Transverse colon (tissue), 4 donors: ENCODE data around the gene NHERF2.

Source experiments
- CTCF ChIP-seq, 5 experiments: fragments of 200-600 bp in 3 of 5; fragments of 450-650 bp in 2 of 5; sonication (generic) in 3 of 5; IDR thresholded peaks; 1 replicate in 2 of 5; 2 replicates in 3 of 5; pipeline ENCODE4 v1.5.1; 2016 to 2017; ENCODE audit warnings: antibody characterized with exemption in 5 of 5, inconsistent platforms in 3 of 5, mild to moderate bottlenecking in 2 of 5, moderate library complexity in 1 of 5
- EP300 ChIP-seq: sonication (generic); formaldehyde crosslinking; IDR thresholded peaks from one replicate; pipeline ENCODE4 v1.6.1; 2017; ENCODE audit warnings: antibody characterized with exemption, low read depth
- POLR2A ChIP-seq: fragments of 450-650 bp; IDR thresholded peaks from one replicate; pipeline ENCODE4 v1.6.1; 2016; ENCODE audit warnings: antibody characterized with exemption, mild to moderate bottlenecking, moderate library complexity
- POLR2AphosphoS5 ChIP-seq, 3 donors: sonication (generic); formaldehyde crosslinking; IDR thresholded peaks; one replicate each; pipeline ENCODE4 v1.6.1; 2016; ENCODE audit warnings: antibody characterized with exemption in 3 of 3

- TF ChIP-seq POLR2AphosphoS5 (IDR thresholded peaks at IDR 0.05) (no peak), CTCF (IDR thresholded peaks at IDR 0.05) (no peak), POLR2A (no peak), EP300 (no peak)
These were observed 8.9 kb downstream of the NHERF2 start for GRCh38 chr16:2035431-2036199.
